ENCODE measurements around the gene DHRS1. TPM values are rescaled to one million over a fixed set of nuclear protein-coding genes. Genes with fewer than 3 reads are reported as not detected.

The DHRS1 gene
- total and polyA plus RNA-seq, 2 experiments from 2014 or later = 15.0 to 15.4 TPM

DNA sequence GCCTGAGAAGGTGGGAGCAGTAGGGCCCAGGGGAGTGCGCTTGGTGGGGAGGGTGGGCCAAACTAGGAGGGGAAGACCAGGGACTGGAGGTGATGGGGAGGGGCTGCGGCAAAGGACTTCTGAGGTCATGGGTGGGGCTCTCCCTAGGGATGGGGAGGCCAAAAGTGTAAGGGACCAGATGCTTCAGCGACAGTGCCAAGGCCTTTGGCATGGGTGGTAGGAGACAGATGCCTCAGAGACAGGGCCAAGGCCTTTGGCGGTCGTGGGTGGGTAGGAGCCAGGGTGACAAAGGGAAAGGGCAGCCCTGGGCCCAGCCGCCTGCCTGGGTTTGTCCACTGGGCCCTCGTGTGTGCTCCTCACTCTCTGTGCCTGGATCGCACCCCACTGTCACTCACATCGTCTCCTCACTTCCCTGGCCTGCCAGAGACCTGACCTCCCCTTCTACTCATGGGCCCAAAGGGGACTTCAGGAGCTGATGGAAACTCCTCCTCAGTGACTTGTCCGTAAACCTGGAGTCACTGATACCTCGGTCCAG is 15.0 kb downstream of the DHRS1 start (continued):
- TF ChIP-seq ZNF462 (CRISPR knock-in tag; IDR thresholded peaks at IDR 0.05) (no peak), ZNF114 (CRISPR knock-in tag; IDR thresholded peaks at IDR 0.05) (no peak), CTCF (conservative IDR thresholded peaks at IDR 0.05; ENCODE audit: low read depth in 2 of 2) (no peak), EZH2phosphoT487 (IDR thresholded peaks at IDR 0.05; ENCODE audit: unreplicated experiment) (no peak), STAT1 (IDR thresholded peaks at IDR 0.05; ENCODE audit: unreplicated experiment) (no peak), ZNF331 (CRISPR knock-in tag; IDR thresholded peaks at IDR 0.05; ENCODE audit: low read depth) (no peak), JUNB (IDR thresholded peaks at IDR 0.05; ENCODE audit: unreplicated experiment) (no peak)
- TF ChIP-seq, protein P1, sequence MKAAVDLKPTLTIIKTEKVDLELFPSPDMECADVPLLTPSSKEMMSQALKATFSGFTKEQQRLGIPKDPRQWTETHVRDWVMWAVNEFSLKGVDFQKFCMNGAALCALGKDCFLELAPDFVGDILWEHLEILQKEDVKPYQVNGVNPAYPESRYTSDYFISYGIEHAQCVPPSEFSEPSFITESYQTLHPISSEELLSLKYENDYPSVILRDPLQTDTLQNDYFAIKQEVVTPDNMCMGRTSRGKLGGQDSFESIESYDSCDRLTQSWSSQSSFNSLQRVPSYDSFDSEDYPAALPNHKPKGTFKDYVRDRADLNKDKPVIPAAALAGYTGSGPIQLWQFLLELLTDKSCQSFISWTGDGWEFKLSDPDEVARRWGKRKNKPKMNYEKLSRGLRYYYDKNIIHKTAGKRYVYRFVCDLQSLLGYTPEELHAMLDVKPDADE (IDR thresholded peaks at IDR 0.05) = no peak

Data from GM23338 (cell line).